Breast epithelium (tissue), 3 donors: ENCODE results near the gene BTD.

Source experiments
- POLR2A ChIP-seq: fragments of 450-650 bp; IDR thresholded peaks from one replicate; pipeline ENCODE4 v1.6.1; 2016; ENCODE audit warnings: antibody characterized with exemption, mild to moderate bottlenecking, moderate library complexity
- TF ChIP-seq, protein P1 (sequence below), 3 donors: fragments of 450-650 bp; IDR thresholded peaks; one replicate each; pipeline ENCODE4 v1.5.1; 2016 to 2017; ENCODE audit warnings: antibody characterized with exemption in 3 of 3, mild to moderate bottlenecking in 3 of 3, moderate library complexity in 3 of 3

GRCh38 chr3:15665510-15666150, 64.1 kb downstream of the BTD start:
- TF ChIP-seq, protein P1, sequence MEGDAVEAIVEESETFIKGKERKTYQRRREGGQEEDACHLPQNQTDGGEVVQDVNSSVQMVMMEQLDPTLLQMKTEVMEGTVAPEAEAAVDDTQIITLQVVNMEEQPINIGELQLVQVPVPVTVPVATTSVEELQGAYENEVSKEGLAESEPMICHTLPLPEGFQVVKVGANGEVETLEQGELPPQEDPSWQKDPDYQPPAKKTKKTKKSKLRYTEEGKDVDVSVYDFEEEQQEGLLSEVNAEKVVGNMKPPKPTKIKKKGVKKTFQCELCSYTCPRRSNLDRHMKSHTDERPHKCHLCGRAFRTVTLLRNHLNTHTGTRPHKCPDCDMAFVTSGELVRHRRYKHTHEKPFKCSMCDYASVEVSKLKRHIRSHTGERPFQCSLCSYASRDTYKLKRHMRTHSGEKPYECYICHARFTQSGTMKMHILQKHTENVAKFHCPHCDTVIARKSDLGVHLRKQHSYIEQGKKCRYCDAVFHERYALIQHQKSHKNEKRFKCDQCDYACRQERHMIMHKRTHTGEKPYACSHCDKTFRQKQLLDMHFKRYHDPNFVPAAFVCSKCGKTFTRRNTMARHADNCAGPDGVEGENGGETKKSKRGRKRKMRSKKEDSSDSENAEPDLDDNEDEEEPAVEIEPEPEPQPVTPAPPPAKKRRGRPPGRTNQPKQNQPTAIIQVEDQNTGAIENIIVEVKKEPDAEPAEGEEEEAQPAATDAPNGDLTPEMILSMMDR (IDR thresholded peaks at IDR 0.05), result no peak
- TF ChIP-seq POLR2A, result no peak
